ENCODE results near the gene CSMD2. TPM values are rescaled to one million over a fixed set of nuclear protein-coding genes. Genes with fewer than 3 reads are reported as not detected.

Gene CSMD2
- polyA plus RNA-seq, 4 donors = under 0.01 to 0.54 (median 0.09) TPM

DNA sequence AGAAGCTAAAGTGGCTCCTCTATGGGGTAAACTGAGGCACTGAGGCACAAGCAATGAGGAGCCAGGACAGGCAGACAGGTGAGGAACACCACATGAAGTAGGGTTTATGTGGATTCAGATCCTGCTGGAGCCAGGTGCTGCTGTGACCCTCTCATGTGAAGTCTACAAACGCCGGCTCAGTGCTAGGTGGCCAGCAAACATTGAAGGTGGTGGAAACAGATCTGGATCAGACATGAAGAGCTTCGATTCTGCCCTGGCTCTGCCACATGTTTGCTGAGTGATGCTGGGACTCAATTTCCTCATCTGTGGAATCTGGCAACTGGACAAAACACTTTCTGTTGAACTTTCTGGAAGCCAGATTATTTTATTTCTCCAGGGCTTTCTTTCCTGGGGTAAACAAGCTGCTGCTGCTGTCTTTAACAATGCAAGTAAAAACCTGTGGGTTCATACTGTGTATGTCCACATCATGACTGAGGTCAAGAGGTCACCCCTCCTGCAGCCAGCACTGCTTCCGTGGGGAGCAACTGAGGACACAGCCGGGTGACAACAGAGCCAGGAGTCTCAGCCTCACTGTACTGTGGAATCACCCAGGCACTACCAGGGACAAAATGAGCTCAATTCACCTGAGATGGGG, 267.8 kb downstream of the CSMD2 start:
- no peak for FAIRE-seq
- 65 to 70% (median 66%) methylated on average over 5 of the region's 5 CpGs for WGBS, 3 donors

DNA sequence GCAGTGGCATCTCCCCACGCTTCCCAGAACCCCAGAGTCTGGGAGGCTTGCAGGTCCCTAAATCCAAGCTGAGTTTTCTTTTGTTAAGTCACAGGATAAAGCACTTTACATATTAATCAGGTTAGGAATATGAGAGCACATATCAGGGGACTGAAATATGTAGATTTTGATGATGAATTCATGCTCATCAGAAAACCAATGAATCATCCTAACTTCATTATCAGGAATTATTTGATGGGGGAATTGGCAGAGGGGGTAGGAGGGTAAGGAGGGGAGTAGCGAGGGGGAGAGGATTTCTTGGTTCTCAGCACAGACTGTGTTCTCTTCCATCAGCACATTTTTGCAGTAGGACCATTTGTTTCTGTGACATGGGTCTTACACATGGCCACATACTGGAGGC, 269.1 kb downstream of the CSMD2 start:
- no peaks in the 10 kb centered on the region for H3K4me1 ChIP-seq (ENCODE audit: control insufficient read depth in 3 of 3, insufficient read depth in 2 of 3, low read depth in 1 of 3, low read length in 2 of 3)
- FAIRE-seq (no peak), DNase-seq (no peak)
- no peaks in the 10 kb centered on the region for H3K27me3 ChIP-seq (ENCODE audit: control insufficient read depth in 3 of 3, insufficient read depth in 3 of 3, low read length in 3 of 3)
- H3K36me3 ChIP-seq (ENCODE audit: control insufficient read depth in 3 of 3, insufficient read depth in 2 of 3, low read depth in 1 of 3, low read length in 3 of 3) = no peaks in the 10 kb centered on the region
- no peak overlapping the region for H3K27ac ChIP-seq (ENCODE audit: low read depth in 1 of 3, low read length in 2 of 3)
- H3K9me3 ChIP-seq (ENCODE audit: control insufficient read depth in 2 of 2, insufficient read depth in 1 of 2, low read depth in 1 of 2, low read length in 1 of 2) = no peaks in the 10 kb centered on the region
- no peak overlapping the region for H3K4me3 ChIP-seq (ENCODE audit: low read depth in 1 of 3, low read length in 3 of 3)
- WGBS, 3 donors = 68 to 83% (median 81%) methylated on average over 2 of the region's 2 CpGs

More for the DNA sequence above, 267.8 kb downstream of the CSMD2 start:
- no peak for DNase-seq
- Histone ChIP-seq H3K36me3 (ENCODE audit: control insufficient read depth in 3 of 3, insufficient read depth in 2 of 3, low read depth in 1 of 3, low read length in 3 of 3) (no peaks in the 10 kb centered on the region), H3K9me3 (ENCODE audit: control insufficient read depth in 2 of 2, insufficient read depth in 1 of 2, low read depth in 1 of 2, low read length in 1 of 2) (no peaks in the 10 kb centered on the region), H3K4me1 (ENCODE audit: control insufficient read depth in 3 of 3, insufficient read depth in 2 of 3, low read depth in 1 of 3, low read length in 2 of 3) (no peaks in the 10 kb centered on the region), H3K27me3 (ENCODE audit: control insufficient read depth in 3 of 3, insufficient read depth in 3 of 3, low read length in 3 of 3) (no peaks in the 10 kb centered on the region), H3K4me3 (ENCODE audit: low read depth in 1 of 3, low read length in 3 of 3) (no peak overlapping the region), H3K27ac (ENCODE audit: low read depth in 1 of 3, low read length in 2 of 3) (no peak overlapping the region)

DNA sequence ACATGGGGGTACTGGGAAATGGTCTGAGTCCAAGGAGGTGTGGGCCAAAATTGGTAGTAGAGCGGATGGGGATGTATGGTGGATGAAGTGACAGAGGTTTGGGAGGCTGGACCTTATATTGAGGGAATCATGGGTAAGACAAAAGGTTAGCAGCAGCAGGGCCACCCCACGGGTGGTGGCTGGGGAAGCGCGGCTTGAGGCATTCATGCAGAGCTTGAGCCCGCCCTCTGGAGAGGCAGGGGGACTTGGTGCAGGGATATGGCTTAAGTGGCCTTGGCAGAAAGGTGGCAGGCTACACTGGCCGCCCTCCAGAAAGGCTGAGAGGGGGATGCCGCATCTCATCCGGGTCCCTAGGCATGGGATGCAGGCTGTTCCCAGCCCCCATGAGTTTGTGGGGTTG, 269.6 kb downstream of the CSMD2 start:
- no peaks in the 10 kb centered on the region for H3K36me3 ChIP-seq (ENCODE audit: control insufficient read depth in 3 of 3, insufficient read depth in 2 of 3, low read depth in 1 of 3, low read length in 3 of 3)
- no peak for FAIRE-seq
- 76 to 81% (median 78%) methylated on average over 8 of the region's 8 CpGs for WGBS, 3 donors

DNA sequence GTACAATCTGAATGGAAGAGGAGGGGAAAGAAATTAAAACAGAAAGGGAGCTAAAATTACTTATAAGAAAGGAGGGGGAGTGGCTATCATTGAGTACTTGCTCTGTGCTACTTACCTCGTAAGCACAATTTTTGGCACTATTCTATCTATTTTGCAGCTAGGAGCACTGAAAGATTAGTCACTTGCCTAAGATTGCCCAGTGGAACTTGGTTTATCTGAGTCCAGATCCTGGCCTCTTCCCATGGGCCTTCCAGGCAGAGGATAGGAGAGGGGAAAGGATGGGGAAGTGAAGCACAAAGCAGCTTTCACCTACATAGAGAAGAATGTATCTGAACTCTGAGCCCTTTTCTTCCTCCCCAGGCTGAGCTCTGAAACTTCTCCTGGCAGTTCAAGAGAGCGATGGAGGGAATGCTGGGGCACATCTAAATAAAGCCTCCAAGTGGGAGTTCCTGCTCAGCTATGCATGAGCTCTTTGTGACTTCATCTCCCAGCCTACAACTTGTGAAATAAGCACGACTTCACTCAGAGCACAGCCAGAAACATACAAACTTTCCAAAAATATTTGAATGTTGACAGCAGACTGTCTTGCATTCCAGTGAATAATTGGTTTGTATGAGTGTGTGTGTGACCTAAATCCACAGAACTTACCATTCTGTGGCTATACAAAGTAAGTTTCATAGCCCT, 271.7 kb downstream of the CSMD2 start:
- H3K4me3 ChIP-seq (ENCODE audit: low read depth in 1 of 3, low read length in 3 of 3) = no peak overlapping the region
- FAIRE-seq (no peak), DNase-seq (peak in 1 of 2 donors; percentile 5)
- H3K9me3 ChIP-seq (ENCODE audit: control insufficient read depth in 2 of 2, insufficient read depth in 1 of 2, low read depth in 1 of 2, low read length in 1 of 2) = no peaks in the 10 kb centered on the region
- WGBS, 3 donors = 47 to 62% (median 61%) methylated on average over 3 of the region's 3 CpGs
- no peaks in the 10 kb centered on the region for H3K4me1 ChIP-seq (ENCODE audit: control insufficient read depth in 3 of 3, insufficient read depth in 2 of 3, low read depth in 1 of 3, low read length in 2 of 3)
- H3K27ac ChIP-seq (ENCODE audit: low read depth in 1 of 3, low read length in 2 of 3) = peak overlapping the region in 1 of 3 donors; percentile 68
- no peaks in the 10 kb centered on the region for H3K27me3 ChIP-seq (ENCODE audit: control insufficient read depth in 3 of 3, insufficient read depth in 3 of 3, low read length in 3 of 3)
- H3K36me3 ChIP-seq (ENCODE audit: control insufficient read depth in 3 of 3, insufficient read depth in 2 of 3, low read depth in 1 of 3, low read length in 3 of 3) = no peaks in the 10 kb centered on the region

More for the DNA sequence above, 269.6 kb downstream of the CSMD2 start:
- no peak overlapping the region for H3K27ac ChIP-seq (ENCODE audit: low read depth in 1 of 3, low read length in 2 of 3)
- H3K9me3 ChIP-seq (ENCODE audit: control insufficient read depth in 2 of 2, insufficient read depth in 1 of 2, low read depth in 1 of 2, low read length in 1 of 2) = no peaks in the 10 kb centered on the region
- no peaks in the 10 kb centered on the region for H3K4me1 ChIP-seq (ENCODE audit: control insufficient read depth in 3 of 3, insufficient read depth in 2 of 3, low read depth in 1 of 3, low read length in 2 of 3)
- no peaks in the 10 kb centered on the region for H3K27me3 ChIP-seq (ENCODE audit: control insufficient read depth in 3 of 3, insufficient read depth in 3 of 3, low read length in 3 of 3)
- DNase-seq = no peak
- H3K4me3 ChIP-seq (ENCODE audit: low read depth in 1 of 3, low read length in 3 of 3) = no peak overlapping the region

DNA sequence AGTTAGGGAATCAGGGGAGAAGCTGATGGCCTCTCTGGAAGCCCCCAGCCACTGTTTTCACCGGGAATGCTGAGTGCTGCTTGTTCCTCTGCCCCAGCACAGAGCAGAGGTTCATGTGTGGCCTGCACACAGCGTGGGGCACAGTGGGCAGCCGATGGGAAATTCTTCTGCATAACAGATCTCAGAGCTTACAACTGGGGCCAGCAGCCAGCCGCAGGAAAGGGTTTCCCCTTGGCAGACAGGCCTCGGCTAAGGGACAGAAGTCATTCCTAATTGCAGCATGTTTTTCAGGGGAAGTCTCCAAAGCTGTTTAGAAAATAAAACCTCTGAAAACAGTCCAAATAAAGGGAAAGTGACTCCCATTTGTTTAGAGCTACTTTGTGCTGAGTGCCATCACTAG, 278.5 kb downstream of the CSMD2 start:
- no peak overlapping the region for H3K27ac ChIP-seq (ENCODE audit: low read depth in 1 of 3, low read length in 2 of 3)
- no peaks in the 10 kb centered on the region for H3K4me1 ChIP-seq (ENCODE audit: control insufficient read depth in 3 of 3, insufficient read depth in 2 of 3, low read depth in 1 of 3, low read length in 2 of 3)
- FAIRE-seq = no peak
- 19 to 28% (median 26%) methylated on average over 5 of the region's 5 CpGs for WGBS, 3 donors
- H3K9me3 ChIP-seq (ENCODE audit: control insufficient read depth in 2 of 2, insufficient read depth in 1 of 2, low read depth in 1 of 2, low read length in 1 of 2) = no peaks in the 10 kb centered on the region
- no peaks in the 10 kb centered on the region for H3K27me3 ChIP-seq (ENCODE audit: control insufficient read depth in 3 of 3, insufficient read depth in 3 of 3, low read length in 3 of 3)
- H3K36me3 ChIP-seq (ENCODE audit: control insufficient read depth in 3 of 3, insufficient read depth in 2 of 3, low read depth in 1 of 3, low read length in 3 of 3) = no peaks in the 10 kb centered on the region
- DNase-seq = no peak
- H3K4me3 ChIP-seq (ENCODE audit: low read depth in 1 of 3, low read length in 3 of 3) = no peak overlapping the region

DNA sequence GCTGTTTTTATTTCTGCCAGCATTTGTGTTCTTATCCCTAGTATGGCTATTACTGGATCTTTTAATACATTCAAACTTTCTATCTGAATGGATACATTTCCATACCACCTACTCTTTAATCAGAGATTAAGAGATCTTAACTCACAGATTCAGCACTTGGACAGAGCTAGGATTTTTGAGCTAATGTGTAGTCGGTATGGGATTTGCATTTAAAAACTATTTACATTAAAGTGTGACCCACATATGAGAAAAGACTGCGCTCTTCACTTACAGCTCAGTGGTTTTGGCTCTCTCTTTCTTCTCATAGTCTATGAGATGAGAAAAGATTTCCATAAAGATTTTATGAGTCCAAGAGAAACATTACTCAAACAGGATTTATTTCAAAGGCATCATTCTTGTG, 284.7 kb downstream of the CSMD2 start:
- H3K9me3 ChIP-seq (ENCODE audit: control insufficient read depth in 2 of 2, insufficient read depth in 1 of 2, low read depth in 1 of 2, low read length in 1 of 2) = no peaks in the 10 kb centered on the region
- no peak for DNase-seq
- H3K27ac ChIP-seq (ENCODE audit: low read depth in 1 of 3, low read length in 2 of 3) = no peak overlapping the region
- no peak overlapping the region for H3K4me3 ChIP-seq (ENCODE audit: low read depth in 1 of 3, low read length in 3 of 3)
- peaks cover 0 to 2% (median 0%) of the 10 kb centered on the region in 3 donors for H3K27me3 ChIP-seq (ENCODE audit: control insufficient read depth in 3 of 3, insufficient read depth in 3 of 3, low read length in 3 of 3)
- no peaks in the 10 kb centered on the region for H3K36me3 ChIP-seq (ENCODE audit: control insufficient read depth in 3 of 3, insufficient read depth in 2 of 3, low read depth in 1 of 3, low read length in 3 of 3)
- no peak for FAIRE-seq
- WGBS, 3 donors = 37 to 52% (median 47%) methylated on average over 2 of the region's 2 CpGs
- no peaks in the 10 kb centered on the region for H3K4me1 ChIP-seq (ENCODE audit: control insufficient read depth in 3 of 3, insufficient read depth in 2 of 3, low read depth in 1 of 3, low read length in 2 of 3)

DNA sequence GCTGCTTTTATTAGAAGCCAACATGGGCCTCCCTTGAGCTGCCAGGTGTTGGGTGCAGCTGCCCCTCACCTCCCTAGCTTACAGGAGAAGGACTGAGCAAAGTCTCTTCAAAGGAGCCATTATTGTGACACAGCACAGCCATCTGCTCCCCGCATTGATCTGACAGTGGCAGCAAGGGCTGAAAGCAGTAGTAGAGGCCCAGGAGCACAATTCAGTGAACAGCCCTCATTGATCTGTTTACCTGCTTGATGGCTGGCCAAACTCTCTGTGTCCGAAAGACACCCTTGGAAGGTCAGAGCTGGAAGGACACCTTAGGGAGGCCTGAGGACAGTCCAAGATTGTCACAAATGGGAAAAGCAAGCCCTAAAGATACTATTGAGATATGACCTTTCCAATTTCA, 286.6 kb downstream of the CSMD2 start:
- Histone ChIP-seq H3K9me3 (ENCODE audit: control insufficient read depth in 2 of 2, insufficient read depth in 1 of 2, low read depth in 1 of 2, low read length in 1 of 2) (no peaks in the 10 kb centered on the region), H3K4me1 (ENCODE audit: control insufficient read depth in 3 of 3, insufficient read depth in 2 of 3, low read depth in 1 of 3, low read length in 2 of 3) (no peaks in the 10 kb centered on the region), H3K27me3 (ENCODE audit: control insufficient read depth in 3 of 3, insufficient read depth in 3 of 3, low read length in 3 of 3) (peaks cover 0 to 2% (median 0%) of the 10 kb centered on the region in 3 donors), H3K27ac (ENCODE audit: low read depth in 1 of 3, low read length in 2 of 3) (no peak overlapping the region), H3K4me3 (ENCODE audit: low read depth in 1 of 3, low read length in 3 of 3) (no peak overlapping the region), H3K36me3 (ENCODE audit: control insufficient read depth in 3 of 3, insufficient read depth in 2 of 3, low read depth in 1 of 3, low read length in 3 of 3) (no peaks in the 10 kb centered on the region)
- no peak for FAIRE-seq
- no peak for DNase-seq
- 48 to 71% (median 61%) methylated on average over 2 of the region's 2 CpGs for WGBS, 3 donors

DNA sequence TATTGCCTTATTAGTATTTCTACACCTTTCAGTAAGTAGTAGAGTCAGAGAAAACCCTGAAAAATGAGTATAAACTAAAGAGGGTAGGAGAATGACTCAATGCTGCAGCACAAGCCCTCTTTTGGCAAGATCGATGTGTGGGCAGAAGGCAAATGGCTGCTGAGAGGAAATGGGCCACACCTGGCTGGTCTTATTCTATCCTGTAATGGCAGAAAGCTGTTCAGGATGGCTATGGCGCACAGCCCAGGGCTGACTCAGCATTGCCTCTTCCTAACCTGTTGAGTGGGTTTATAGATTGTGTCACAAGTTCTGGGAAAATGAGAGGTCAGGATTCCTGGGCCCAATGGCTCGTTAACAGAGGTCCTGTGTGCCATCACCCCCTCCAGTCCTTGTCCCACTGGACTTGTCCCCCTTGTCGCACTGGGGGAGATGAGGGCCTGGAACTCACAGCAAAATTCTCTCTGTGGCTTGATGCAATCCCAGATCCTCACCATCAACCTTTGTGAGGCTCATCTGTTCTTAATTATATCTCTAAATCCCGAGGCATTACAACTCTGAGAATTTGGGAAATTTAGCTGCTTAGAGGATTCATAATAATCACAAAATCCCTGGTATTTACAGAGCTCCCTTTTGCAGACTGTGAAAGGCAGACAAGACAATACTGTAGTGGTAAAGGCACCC, 287.9 kb downstream of the CSMD2 start:
- no peak for DNase-seq

More for the DNA sequence above, 287.9 kb downstream of the CSMD2 start:
- H3K4me1 ChIP-seq (ENCODE audit: control insufficient read depth in 3 of 3, insufficient read depth in 2 of 3, low read depth in 1 of 3, low read length in 2 of 3) = no peaks in the 10 kb centered on the region
- H3K27ac ChIP-seq (ENCODE audit: low read depth in 1 of 3, low read length in 2 of 3) = no peak overlapping the region
- H3K4me3 ChIP-seq (ENCODE audit: low read depth in 1 of 3, low read length in 3 of 3) = no peak overlapping the region
- no peak for FAIRE-seq
- WGBS, 3 donors = 66 to 76% (median 67%) methylated on average over 5 of the region's 5 CpGs
- H3K36me3 ChIP-seq (ENCODE audit: control insufficient read depth in 3 of 3, insufficient read depth in 2 of 3, low read depth in 1 of 3, low read length in 3 of 3) = no peaks in the 10 kb centered on the region
- H3K27me3 ChIP-seq (ENCODE audit: control insufficient read depth in 3 of 3, insufficient read depth in 3 of 3, low read length in 3 of 3) = peaks cover 0 to 2% (median 0%) of the 10 kb centered on the region in 3 donors
- H3K9me3 ChIP-seq (ENCODE audit: control insufficient read depth in 2 of 2, insufficient read depth in 1 of 2, low read depth in 1 of 2, low read length in 1 of 2) = no peaks in the 10 kb centered on the region
